ENCODE results near the gene SSBP3. TPM values are rescaled to one million over a fixed set of nuclear protein-coding genes. Genes with fewer than 3 reads are reported as not detected.

Gene SSBP3
- total RNA-seq, 1 experiment from 2014 or later, result 37.5 TPM

- intact Hi-C loops (cut with micrococcal nuclease), result no loop called here
- no peak for DNase-seq (ENCODE audit: low read depth, low spot score)
- no peak overlapping the region for H3K4me3 ChIP-seq (replicated peaks in 1 of 2; ENCODE audit: low read depth in 1 of 2, low read length in 2 of 2)
- H3K36me3 ChIP-seq (ENCODE audit: control insufficient read depth in 1 of 2, insufficient read depth in 2 of 2, low read length in 2 of 2), result no peaks in the 10 kb centered on the region
- no peaks in the 10 kb centered on the region for H4K20me1 ChIP-seq (ENCODE audit: insufficient read depth)
- BruUV-seq (replicated peaks), result no TSS peak
- no peak overlapping the region for H3K27ac ChIP-seq (ENCODE audit: low read depth, low read length)
- ChIA-PET RAD21 (ENCODE audit: low non-redundant PET in 1 of 2, low total read pairs in 2 of 2, uncharacterized antibody in 2 of 2, unreplicated experiment in 2 of 2) (no interaction called here), CTCF (no interaction called here), POLR2A (no interaction called here)
- H3K27me3 ChIP-seq (ENCODE audit: insufficient read depth, low read length), result no peaks in the 10 kb centered on the region
- H3K79me2 ChIP-seq (ENCODE audit: insufficient read depth, low read length), result no peaks in the 10 kb centered on the region
- no peaks in the 10 kb centered on the region for H3K9me2 ChIP-seq (ENCODE audit: insufficient read depth)
- peaks cover 5 to 10% of the 10 kb centered on the region in 2 experiments; a peak in 3 of 4 replicates for H3K4me1 ChIP-seq (ENCODE audit: control insufficient read depth in 1 of 2, insufficient read depth in 2 of 2, low read length in 2 of 2)
- ATAC-seq, result no peak
- H3K4me2 ChIP-seq (ENCODE audit: low read length), result no peak overlapping the region
- H3K9me3 ChIP-seq (ENCODE audit: control insufficient read depth in 1 of 2, insufficient read depth in 1 of 2, low read depth in 1 of 2, low read length in 2 of 2), result no peaks in the 10 kb centered on the region
- no peak overlapping the region for H3K9ac ChIP-seq (ENCODE audit: low read length)
- TF ChIP-seq POLR2A (IDR thresholded peaks at IDR 0.05; ENCODE audit: borderline replicate concordance, extremely low read depth, insufficient read depth, insufficient read length) (no peak), REST (IDR thresholded peaks at IDR 0.05; ENCODE audit: low read depth) (no peak), POLR2AphosphoS5 (IDR thresholded peaks at IDR 0.05; ENCODE audit: low read depth, low read length) (no peak), CBX3 (IDR thresholded peaks at IDR 0.05; ENCODE audit: low read depth) (no peak), ATF3 (IDR thresholded peaks at IDR 0.05) (no peak), ZBTB33 (IDR thresholded peaks at IDR 0.05; ENCODE audit: extremely low read depth, insufficient replicate concordance, low read length) (no peak), ZNF274 (IDR thresholded peaks at IDR 0.05; ENCODE audit: low read depth, low read length) (no peak), SRF (IDR thresholded peaks at IDR 0.05; ENCODE audit: low read depth) (no peak), TCF7L2 (IDR thresholded peaks at IDR 0.05; ENCODE audit: borderline replicate concordance, extremely low read depth, insufficient read depth, insufficient read length) (no peak), CEBPB (IDR thresholded peaks at IDR 0.05; ENCODE audit: low read depth) (no peak), EGR1 (IDR thresholded peaks at IDR 0.05; ENCODE audit: low read depth) (no peak), EZH2 (IDR thresholded peaks at IDR 0.05) (no peak), FOSL1 (IDR thresholded peaks at IDR 0.05; ENCODE audit: low read depth) (no peak), MAX (IDR thresholded peaks at IDR 0.05) (no peak), RAD21 (IDR thresholded peaks at IDR 0.05; ENCODE audit: low read depth) (no peak), YY1 (IDR thresholded peaks at IDR 0.05; ENCODE audit: extremely low read depth, insufficient replicate concordance, low read depth, low read length) (no peak), SIN3A (IDR thresholded peaks at IDR 0.05; ENCODE audit: low read depth) (no peak), CTCF (IDR thresholded peaks at IDR 0.05 in 2 of 3, conservative IDR thresholded peaks at IDR 0.05 in 1 of 3; ENCODE audit: borderline replicate concordance in 1 of 3, insufficient read depth in 1 of 3, low read depth in 2 of 3, low read length in 2 of 3) (no peak), JUND (IDR thresholded peaks at IDR 0.05) (no peak), SP1 (IDR thresholded peaks at IDR 0.05; ENCODE audit: low read depth) (no peak)
- no peak overlapping the region for H2AFZ ChIP-seq (ENCODE audit: low read depth, low read length, poor library complexity, severe bottlenecking)
Measured at GRCh38 chr1:54282101-54282847, 123.9 kb downstream of the SSBP3 start.
